GM06990 (cell line): ENCODE data around the gene PRSS48.
"Not testable (repeated sequence)": the region's sequence is repeated elsewhere in the genome, so short reads cannot be mapped to it uniquely, and the experiment has no call there.

Experiments used
- DNase-seq: peaks from one replicate; pipeline ENCODE4 v3.0.0-alpha.2; 2011; ENCODE audit not compliant: insufficient read length; ENCODE audit errors: extremely low read depth
- H3K27me3 ChIP-seq: replicated peaks from 2 replicates; pipeline ENCODE4 v1.6.0; 2011; ENCODE audit warnings: low read length; ENCODE audit not compliant: control insufficient read depth, insufficient read depth
- H3K36me3 ChIP-seq: 2 replicates; pipeline ENCODE4 v1.5.1; 2011; ENCODE audit warnings: low read length; ENCODE audit not compliant: control insufficient read depth, insufficient read depth
- H3K4me3 ChIP-seq: replicated peaks from 2 replicates; pipeline ENCODE4 v1.5.1; 2011; ENCODE audit warnings: low read depth, mild to moderate bottlenecking, control low read depth, low read length
- TF ChIP-seq, protein P1 (sequence below): IDR thresholded peaks from 2 replicates; pipeline ENCODE4 v1.5.1; 2011; ENCODE audit warnings: low read length, control low read depth, mild to moderate bottlenecking, inconsistent platforms; ENCODE audit not compliant: insufficient read depth, poor library complexity, severe bottlenecking

Gene PRSS48

GRCh38 chr4:151315212-151315886 is 38.4 kb downstream of the PRSS48 start:
- no peaks in the 10 kb centered on the region for H3K36me3 ChIP-seq
- H3K27me3 ChIP-seq, result no peaks in the 10 kb centered on the region
- TF ChIP-seq, protein P1, sequence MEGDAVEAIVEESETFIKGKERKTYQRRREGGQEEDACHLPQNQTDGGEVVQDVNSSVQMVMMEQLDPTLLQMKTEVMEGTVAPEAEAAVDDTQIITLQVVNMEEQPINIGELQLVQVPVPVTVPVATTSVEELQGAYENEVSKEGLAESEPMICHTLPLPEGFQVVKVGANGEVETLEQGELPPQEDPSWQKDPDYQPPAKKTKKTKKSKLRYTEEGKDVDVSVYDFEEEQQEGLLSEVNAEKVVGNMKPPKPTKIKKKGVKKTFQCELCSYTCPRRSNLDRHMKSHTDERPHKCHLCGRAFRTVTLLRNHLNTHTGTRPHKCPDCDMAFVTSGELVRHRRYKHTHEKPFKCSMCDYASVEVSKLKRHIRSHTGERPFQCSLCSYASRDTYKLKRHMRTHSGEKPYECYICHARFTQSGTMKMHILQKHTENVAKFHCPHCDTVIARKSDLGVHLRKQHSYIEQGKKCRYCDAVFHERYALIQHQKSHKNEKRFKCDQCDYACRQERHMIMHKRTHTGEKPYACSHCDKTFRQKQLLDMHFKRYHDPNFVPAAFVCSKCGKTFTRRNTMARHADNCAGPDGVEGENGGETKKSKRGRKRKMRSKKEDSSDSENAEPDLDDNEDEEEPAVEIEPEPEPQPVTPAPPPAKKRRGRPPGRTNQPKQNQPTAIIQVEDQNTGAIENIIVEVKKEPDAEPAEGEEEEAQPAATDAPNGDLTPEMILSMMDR, result no peak
- DNase-seq, result no peak
- H3K4me3 ChIP-seq, result no peak overlapping the region

GRCh38 chr4:151316645-151317044 is 39.7 kb downstream of the PRSS48 start:
- Histone ChIP-seq H3K27me3 (no peaks in the 10 kb centered on the region), H3K36me3 (no peaks in the 10 kb centered on the region), H3K4me3 (no peak overlapping the region)
- TF ChIP-seq, protein P1, result no peak
- DNase-seq, result no peak

- DNase-seq, result no peak
- Histone ChIP-seq H3K36me3 (no peaks in the 10 kb centered on the region), H3K27me3 (no peaks in the 10 kb centered on the region), H3K4me3 (no peak overlapping the region)
- TF ChIP-seq, protein P1, result no peak
Observed at GRCh38 chr4:151318307-151319006, 41.5 kb downstream of the PRSS48 start.

GRCh38 chr4:151319490-151319889 is 42.5 kb downstream of the PRSS48 start:
- DNase-seq, result no peak
- Histone ChIP-seq H3K27me3 (no peaks in the 10 kb centered on the region), H3K36me3 (no peaks in the 10 kb centered on the region), H3K4me3 (no peak overlapping the region)
- TF ChIP-seq, protein P1, result no peak

DNA sequence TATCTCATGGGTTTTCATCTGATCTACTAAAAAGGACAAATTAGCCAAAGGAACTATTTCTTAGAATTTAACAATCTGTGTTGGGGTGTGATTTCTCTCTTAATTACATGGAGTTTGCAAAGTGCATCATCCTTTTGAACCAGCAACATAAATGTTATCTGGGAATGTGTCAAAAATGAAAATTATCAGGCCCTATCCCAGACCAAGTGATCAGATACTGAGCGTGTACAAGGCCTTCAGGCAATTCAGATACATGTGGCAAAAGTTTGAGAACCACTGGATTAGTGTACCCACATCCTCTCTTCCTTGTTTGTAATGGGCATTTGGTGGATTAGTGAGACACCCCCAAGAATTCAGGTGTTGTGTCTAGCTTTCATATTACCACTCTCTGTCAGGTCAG is 44.6 kb downstream of the PRSS48 start:
- TF ChIP-seq, protein P1, result no peak
- Histone ChIP-seq H3K4me3 (no peak overlapping the region), H3K27me3 (no peaks in the 10 kb centered on the region), H3K36me3 (no peaks in the 10 kb centered on the region)
- no peak for DNase-seq

GRCh38 chr4:151322161-151322560 is 45.2 kb downstream of the PRSS48 start:
- not testable (repeated sequence) for H3K27me3 ChIP-seq, H3K4me3 ChIP-seq, H3K36me3 ChIP-seq, DNase-seq
